ENCODE data around the gene CKAP4.
"Not testable (repeated sequence)": the region's sequence is repeated elsewhere in the genome, so short reads cannot be mapped to it uniquely, and the experiment has no call there.

The CKAP4 gene

DNA sequence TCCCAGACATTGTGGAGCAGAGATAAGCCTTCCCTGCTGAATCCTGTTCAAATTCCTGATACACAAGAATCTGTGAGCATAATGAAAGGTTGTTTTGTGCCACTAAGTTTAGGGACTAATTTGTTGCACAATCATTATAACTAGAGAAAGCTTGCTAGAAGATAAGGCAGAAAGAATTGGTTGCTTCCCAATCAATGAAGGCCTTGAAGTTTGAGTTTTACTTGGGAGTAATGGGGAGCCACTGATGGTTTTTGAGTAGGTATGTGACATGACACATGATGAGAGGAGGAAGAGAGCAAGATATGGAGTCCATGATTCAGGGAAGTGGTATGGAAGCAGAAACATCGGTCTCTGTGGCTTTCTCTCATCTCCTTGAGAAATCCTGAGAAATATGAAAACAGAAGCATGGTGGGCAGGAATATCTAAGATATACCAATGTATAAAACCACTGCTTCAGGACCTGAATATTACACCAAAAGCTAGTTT is 41.4 kb upstream of the CKAP4 start:
- TF ChIP-seq, protein P1, sequence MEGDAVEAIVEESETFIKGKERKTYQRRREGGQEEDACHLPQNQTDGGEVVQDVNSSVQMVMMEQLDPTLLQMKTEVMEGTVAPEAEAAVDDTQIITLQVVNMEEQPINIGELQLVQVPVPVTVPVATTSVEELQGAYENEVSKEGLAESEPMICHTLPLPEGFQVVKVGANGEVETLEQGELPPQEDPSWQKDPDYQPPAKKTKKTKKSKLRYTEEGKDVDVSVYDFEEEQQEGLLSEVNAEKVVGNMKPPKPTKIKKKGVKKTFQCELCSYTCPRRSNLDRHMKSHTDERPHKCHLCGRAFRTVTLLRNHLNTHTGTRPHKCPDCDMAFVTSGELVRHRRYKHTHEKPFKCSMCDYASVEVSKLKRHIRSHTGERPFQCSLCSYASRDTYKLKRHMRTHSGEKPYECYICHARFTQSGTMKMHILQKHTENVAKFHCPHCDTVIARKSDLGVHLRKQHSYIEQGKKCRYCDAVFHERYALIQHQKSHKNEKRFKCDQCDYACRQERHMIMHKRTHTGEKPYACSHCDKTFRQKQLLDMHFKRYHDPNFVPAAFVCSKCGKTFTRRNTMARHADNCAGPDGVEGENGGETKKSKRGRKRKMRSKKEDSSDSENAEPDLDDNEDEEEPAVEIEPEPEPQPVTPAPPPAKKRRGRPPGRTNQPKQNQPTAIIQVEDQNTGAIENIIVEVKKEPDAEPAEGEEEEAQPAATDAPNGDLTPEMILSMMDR (conservative IDR thresholded peaks at IDR 0.05), result no peak
- no peak overlapping the region for H3K27ac ChIP-seq

DNA sequence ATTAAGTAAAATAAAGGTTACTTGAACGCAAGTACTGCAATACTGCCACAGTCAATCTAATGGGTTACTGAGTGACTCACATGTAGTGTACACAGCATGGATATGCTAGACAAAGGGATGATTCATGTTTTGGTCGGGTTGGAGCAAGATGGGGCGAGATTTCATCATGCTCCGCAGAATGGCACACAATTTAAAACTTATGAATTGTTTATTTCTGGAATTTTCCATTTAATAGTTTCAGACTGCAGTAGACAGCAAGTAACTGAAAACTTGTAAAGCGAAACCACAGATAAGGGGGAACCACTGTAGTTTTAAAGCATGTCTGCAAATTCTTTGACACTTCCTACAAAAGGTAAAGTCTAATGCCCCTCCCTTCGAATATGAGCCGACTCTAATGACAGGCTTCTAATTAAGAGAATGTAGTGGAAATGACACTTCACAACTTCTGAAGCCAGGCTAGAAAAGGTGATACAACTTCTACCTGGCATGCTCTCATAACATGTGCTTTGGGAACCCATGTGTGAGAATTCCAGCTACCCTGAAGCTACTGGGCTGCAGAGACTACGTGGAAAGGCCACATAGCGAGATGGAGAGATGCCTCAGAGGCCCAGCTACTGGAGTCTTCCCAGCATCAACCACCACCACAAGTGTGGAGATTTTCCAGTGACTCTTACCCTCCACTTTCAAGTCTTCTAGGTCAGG is 40.8 kb upstream of the CKAP4 start:
- H3K27ac ChIP-seq, result no peak overlapping the region
- TF ChIP-seq, protein P1 (conservative IDR thresholded peaks at IDR 0.05), result no peak

DNA sequence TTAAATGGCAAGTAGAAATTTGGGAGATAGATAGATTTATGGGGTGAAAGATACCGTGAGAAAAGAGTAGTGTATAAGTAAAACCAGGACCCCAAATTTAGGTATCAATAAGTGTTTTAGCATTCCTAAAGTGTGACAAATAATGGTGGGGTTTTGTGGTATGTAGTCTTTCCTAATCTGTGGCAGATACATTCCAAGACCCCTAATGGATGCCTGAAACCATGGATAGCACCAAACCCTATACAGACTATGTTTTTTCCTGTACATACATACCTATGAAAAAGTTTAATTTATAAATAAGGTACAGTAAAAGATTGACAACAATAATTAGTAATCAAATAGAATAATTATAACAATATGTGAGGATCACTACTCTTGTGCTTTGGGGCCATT is 40.3 kb upstream of the CKAP4 start:
- TF ChIP-seq, protein P1 (conservative IDR thresholded peaks at IDR 0.05), result no peak
- no peak overlapping the region for H3K27ac ChIP-seq

DNA sequence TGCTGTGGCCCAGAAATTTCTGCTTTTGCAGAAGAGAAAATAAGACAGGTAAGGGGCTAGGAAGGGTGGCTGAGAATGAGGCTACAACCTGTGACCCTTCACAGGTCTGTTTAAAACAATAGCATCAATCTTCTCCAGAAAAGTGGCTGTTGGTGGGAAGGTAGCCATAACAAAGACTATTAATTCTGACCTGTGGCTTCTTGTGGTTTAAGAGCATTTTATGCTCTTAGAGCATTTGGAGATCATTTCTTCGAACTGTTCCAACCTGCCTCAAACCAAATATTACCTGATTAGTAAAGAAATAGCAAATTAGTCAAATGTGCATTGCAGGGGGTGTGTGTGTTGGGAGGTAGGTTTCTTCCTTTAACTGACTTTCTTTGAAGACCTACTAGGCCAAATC is 39.5 kb upstream of the CKAP4 start:
- TF ChIP-seq, protein P1 (conservative IDR thresholded peaks at IDR 0.05), result no peak

DNA sequence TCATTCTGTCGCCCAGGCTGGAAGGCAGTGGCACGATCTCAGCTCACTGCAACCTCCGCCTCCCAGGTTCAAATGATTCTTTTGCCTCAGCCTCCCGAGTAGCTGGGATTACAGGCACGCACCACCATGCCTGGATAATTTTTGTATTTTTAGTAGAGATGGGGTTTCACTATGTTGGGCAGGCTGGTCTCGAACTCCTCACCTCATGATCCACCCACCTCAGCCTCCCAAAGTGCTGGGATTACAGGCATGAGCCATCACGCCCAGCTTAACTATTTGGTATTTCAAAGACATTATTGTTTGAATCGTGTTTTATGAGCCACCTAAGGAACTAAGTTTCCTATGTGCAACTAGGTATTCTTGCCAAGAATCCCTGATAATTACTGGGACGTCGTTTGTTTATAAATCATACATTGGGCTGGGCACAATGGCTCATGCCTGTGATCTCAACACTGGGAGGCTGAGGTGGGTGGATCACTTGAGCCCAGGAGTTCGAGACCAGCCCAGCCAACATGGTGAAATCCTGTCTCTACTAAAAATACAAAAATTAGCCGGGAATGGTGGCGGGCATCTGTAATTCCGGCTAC is 38.8 kb upstream of the CKAP4 start:
- not testable (repeated sequence) for H3K27ac ChIP-seq

More for the DNA sequence above, 39.5 kb upstream of the CKAP4 start:
- no peak overlapping the region for H3K27ac ChIP-seq

DNA sequence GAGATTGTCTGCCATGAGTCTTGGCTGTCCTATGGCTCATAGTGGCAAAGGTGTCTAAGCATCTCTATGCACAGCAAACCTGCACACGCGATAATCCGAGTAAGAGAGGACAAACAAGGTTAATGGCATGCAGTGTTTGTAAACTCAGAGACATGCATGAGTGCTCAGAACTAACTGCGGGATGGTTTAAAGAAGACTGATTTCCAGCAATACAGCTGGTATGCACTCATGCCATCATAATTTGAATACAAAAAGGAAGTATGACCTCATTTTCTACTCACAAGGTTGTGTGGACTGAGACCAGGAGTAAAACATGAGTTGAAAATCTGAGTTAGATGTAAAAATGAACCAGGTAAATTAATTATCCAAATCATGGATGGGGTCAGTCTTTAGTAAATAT is 38.2 kb upstream of the CKAP4 start:
- no peak overlapping the region; the same call in 1 of the 2 replicates for H3K27ac ChIP-seq
- TF ChIP-seq, protein P1 (conservative IDR thresholded peaks at IDR 0.05), result no peak

DNA sequence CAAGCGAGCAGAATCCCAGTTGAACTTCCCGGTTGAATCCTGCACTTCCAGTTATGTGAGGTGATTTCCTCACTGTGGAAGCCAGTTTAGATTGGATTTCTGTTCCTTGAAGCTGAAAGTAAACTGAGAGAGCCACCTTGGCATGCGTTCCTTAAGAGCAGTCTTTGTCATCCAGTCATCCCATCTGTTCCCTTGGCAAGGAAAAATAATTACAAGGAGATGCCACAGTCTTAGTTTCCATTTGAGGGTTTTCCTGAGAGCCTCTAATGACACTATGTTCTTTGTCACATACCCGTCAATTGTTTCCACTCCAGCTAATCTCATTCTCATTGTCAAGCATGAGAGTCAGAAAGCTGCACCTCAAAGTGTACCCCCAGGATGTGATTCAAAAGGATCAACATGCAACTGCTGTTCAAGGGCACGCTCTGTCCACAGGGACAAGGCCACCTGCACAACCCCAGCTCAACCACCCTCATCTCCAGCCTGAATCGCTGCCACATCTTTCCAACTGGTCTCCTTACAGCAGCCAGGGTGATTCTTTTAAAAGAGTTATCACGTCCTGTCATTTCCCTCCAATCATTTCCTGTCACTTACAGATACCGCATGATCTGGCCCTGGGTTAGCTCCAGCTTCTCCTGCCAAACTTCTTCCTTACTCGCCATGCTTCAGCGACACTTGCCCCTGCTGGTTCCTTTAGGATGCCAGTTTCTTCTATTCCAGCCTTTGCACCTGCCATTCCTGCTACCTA is 36.7 kb upstream of the CKAP4 start:
- H3K27ac ChIP-seq, result peak overlapping the region; percentile 67
- TF ChIP-seq, protein P1 (conservative IDR thresholded peaks at IDR 0.05), result no peak

All from VCaP (cell line).